Transverse colon (tissue), 4 donors: ENCODE results near the gene PTX4.

Source experiments
- CTCF ChIP-seq, 5 experiments: fragments of 200-600 bp in 3 of 5; fragments of 450-650 bp in 2 of 5; sonication (generic) in 3 of 5; IDR thresholded peaks; 1 replicate in 2 of 5; 2 replicates in 3 of 5; pipeline ENCODE4 v1.5.1; 2016 to 2017; ENCODE audit warnings: antibody characterized with exemption in 5 of 5, inconsistent platforms in 3 of 5, mild to moderate bottlenecking in 2 of 5, moderate library complexity in 1 of 5
- EP300 ChIP-seq: sonication (generic); formaldehyde crosslinking; IDR thresholded peaks from one replicate; pipeline ENCODE4 v1.6.1; 2017; ENCODE audit warnings: antibody characterized with exemption, low read depth
- POLR2AphosphoS5 ChIP-seq, 3 donors: sonication (generic); formaldehyde crosslinking; IDR thresholded peaks; one replicate each; pipeline ENCODE4 v1.6.1; 2016; ENCODE audit warnings: antibody characterized with exemption in 3 of 3

GRCh38 chr16:1442697-1443096, 46.0 kb downstream of the PTX4 start:
- TF ChIP-seq POLR2AphosphoS5 (IDR thresholded peaks at IDR 0.05) (no peak), EP300 (no peak), CTCF (IDR thresholded peaks at IDR 0.05) (no peak)
